ENCODE measurements around the gene NECAB3. TPM values are rescaled to one million over a fixed set of nuclear protein-coding genes. Genes with fewer than 3 reads are reported as not detected.
A peak's percentile ranks its signal among the peaks of the same experiment; 100 is the strongest.

The NECAB3 gene
- total RNA-seq, 1 experiment from 2014 or later: 43.5 TPM

DNA sequence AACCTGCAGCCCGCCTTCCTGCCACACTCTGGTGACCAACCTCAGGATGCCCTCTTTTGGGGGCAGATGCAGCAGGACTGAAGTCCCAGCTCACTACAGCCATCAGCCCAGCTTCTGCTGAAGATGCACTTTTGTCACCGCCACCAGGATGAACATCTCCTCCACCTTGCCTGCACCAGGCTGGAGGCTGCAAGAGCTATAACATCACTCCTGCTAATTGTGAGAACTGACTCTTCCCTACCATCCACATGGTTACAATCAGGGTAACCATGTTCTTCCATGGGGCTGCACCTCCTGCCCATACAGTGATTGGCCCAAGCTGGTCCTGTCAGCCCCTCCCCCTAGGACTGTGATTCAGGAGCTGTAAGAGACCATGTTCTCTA is 9.5 kb downstream of the NECAB3 start:
- CTCF ChIA-PET: interaction anchor here (0.6 kb wide), 1 partner anchor 149 kb away, joined by 12 read pairs; no protein-coding TSS in a partner anchor
- intact Hi-C loops (cut with micrococcal nuclease): loop anchor here (5.0 kb wide), 1 partner anchor 207 kb away; no protein-coding TSS in a partner anchor
- no peaks in the 10 kb centered on the region for H3F3A ChIP-seq (ENCODE audit: low read length, unreplicated experiment)
- peaks cover 25% of the 10 kb centered on the region; the same call in 1 of the 2 replicates for H3K4me1 ChIP-seq (ENCODE audit: insufficient read depth, low read length)
- H3K9me3 ChIP-seq (ENCODE audit: low read length): no peaks in the 10 kb centered on the region
- no TSS peak for BruUV-seq (replicated peaks)
- DNase-seq (no peak), ATAC-seq (no peak)
- no peak overlapping the region for H3K27ac ChIP-seq (ENCODE audit: low read length)
- peak overlapping the region; percentile 98; the same call in 1 of the 2 replicates for H3K4me2 ChIP-seq (ENCODE audit: low read length)
- peaks cover 9% of the 10 kb centered on the region; the same call in 1 of the 2 replicates for H3K36me3 ChIP-seq (ENCODE audit: low read depth, low read length)
- TF ChIP-seq EZH2 (IDR thresholded peaks at IDR 0.05; ENCODE audit: low read length, unreplicated experiment) (no peak), EZH2phosphoT487 (IDR thresholded peaks at IDR 0.05; ENCODE audit: borderline replicate concordance, low read length) (no peak)
- TF ChIP-seq, protein P1, sequence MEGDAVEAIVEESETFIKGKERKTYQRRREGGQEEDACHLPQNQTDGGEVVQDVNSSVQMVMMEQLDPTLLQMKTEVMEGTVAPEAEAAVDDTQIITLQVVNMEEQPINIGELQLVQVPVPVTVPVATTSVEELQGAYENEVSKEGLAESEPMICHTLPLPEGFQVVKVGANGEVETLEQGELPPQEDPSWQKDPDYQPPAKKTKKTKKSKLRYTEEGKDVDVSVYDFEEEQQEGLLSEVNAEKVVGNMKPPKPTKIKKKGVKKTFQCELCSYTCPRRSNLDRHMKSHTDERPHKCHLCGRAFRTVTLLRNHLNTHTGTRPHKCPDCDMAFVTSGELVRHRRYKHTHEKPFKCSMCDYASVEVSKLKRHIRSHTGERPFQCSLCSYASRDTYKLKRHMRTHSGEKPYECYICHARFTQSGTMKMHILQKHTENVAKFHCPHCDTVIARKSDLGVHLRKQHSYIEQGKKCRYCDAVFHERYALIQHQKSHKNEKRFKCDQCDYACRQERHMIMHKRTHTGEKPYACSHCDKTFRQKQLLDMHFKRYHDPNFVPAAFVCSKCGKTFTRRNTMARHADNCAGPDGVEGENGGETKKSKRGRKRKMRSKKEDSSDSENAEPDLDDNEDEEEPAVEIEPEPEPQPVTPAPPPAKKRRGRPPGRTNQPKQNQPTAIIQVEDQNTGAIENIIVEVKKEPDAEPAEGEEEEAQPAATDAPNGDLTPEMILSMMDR (conservative IDR thresholded peaks at IDR 0.05; ENCODE audit: low read depth, low read length): no peak
- no peak overlapping the region for H3K9ac ChIP-seq (ENCODE audit: low read length)
- H2AFZ ChIP-seq (ENCODE audit: low read length): no peak overlapping the region
- H3K79me2 ChIP-seq (ENCODE audit: low read length): 0 out of 2 replicates have a peak, but pooled peaks cover 7% of the 10 kb centered on the region
- no peaks in the 10 kb centered on the region for H3K27me3 ChIP-seq (ENCODE audit: low read length)
- POLR2A ChIA-PET (ENCODE audit: unreplicated experiment): interaction anchor here (1.0 kb wide), 1 partner anchor 175 kb away, joined by 4 read pairs; the partner anchor contains the start of gene CBFA2T2
- H4K20me1 ChIP-seq (ENCODE audit: low read length): no peaks in the 10 kb centered on the region
- H3K4me3 ChIP-seq (ENCODE audit: low read length): no peak overlapping the region
- H3K9me2 ChIP-seq (replicated peaks; ENCODE audit: low read length): no peaks in the 10 kb centered on the region

DNA sequence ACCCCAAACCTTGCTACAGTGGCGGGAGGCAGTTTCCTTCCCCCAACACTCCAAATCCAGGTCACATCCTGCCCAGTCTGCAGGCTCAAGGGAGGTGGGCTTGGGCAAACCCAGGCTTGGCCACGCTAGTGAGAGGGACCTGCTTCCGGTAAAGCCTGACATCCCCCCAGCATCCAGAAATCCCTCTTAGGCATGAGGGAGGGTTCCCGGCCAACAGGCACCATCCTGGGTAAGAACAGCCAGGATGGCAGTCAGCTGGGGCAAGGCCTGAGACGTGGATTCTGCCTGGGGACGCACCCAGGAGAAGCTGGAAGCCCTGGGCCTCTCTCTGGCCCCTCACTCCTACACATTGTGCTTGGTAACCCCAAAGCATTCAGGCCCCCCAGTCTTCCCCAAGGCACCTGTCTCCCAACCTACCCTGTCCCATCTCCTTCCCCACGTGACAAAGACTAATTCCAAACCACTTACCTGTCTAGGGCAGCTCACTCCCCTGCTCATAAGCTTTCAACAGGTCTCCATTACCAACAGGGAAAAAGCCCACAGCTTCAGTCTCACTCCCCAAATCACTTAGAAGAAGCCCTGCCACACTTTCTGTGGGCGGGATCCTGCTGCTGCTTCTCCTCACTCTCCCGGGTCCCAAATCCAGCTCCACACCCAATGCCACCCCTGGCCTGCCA is 10.0 kb downstream of the NECAB3 start:
- TSS peak; percentile 73 for BruUV-seq (replicated peaks)
- Histone ChIP-seq H3K4me1 (ENCODE audit: insufficient read depth, low read length) (peaks cover 25% of the 10 kb centered on the region; the same call in 1 of the 2 replicates), H3K9me3 (ENCODE audit: low read length) (no peaks in the 10 kb centered on the region), H4K20me1 (ENCODE audit: low read length) (no peaks in the 10 kb centered on the region), H3K9ac (ENCODE audit: low read length) (peak overlapping the region; percentile 73), H3K27ac (ENCODE audit: low read length) (0 out of 2 replicates have a peak overlapping the region, but pooled peaks have one; percentile 2), H3K36me3 (ENCODE audit: low read depth, low read length) (peaks cover 9% of the 10 kb centered on the region; the same call in 1 of the 2 replicates), H2AFZ (ENCODE audit: low read length) (peak overlapping the region; percentile 91), H3K79me2 (ENCODE audit: low read length) (0 out of 2 replicates have a peak, but pooled peaks cover 7% of the 10 kb centered on the region), H3K9me2 (replicated peaks; ENCODE audit: low read length) (no peaks in the 10 kb centered on the region), H3K4me2 (ENCODE audit: low read length) (peak overlapping the region; percentile 98), H3F3A (ENCODE audit: low read length, unreplicated experiment) (no peaks in the 10 kb centered on the region), H3K4me3 (ENCODE audit: low read length) (peak overlapping the region; percentile 81), H3K27me3 (ENCODE audit: low read length) (no peaks in the 10 kb centered on the region)
- TF ChIP-seq EZH2phosphoT487 (IDR thresholded peaks at IDR 0.05; ENCODE audit: borderline replicate concordance, low read length) (no peak), EZH2 (IDR thresholded peaks at IDR 0.05; ENCODE audit: low read length, unreplicated experiment) (no peak)
- TF ChIP-seq, protein P1 (conservative IDR thresholded peaks at IDR 0.05; ENCODE audit: low read depth, low read length): no peak
- ATAC-seq: no peak
- DNase-seq: no peak
- CTCF ChIA-PET: no interaction called here
- intact Hi-C loops (cut with micrococcal nuclease): no loop called here
- POLR2A ChIA-PET (ENCODE audit: unreplicated experiment): interaction anchor here (0.7 to 1.0 kb wide), 2 partner anchors 174 to 175 kb away, joined by 4 to 6 read pairs; partner anchors contain the start of gene CBFA2T2
